GM19043 (cell line): ENCODE results near the gene LSAMP.
"Not testable (repeated sequence)": the region's sequence is repeated elsewhere in the genome, so short reads cannot be mapped to it uniquely, and the experiment has no call there.

Experiments
- ATAC-seq: cut with Tn5 transposase; IDR thresholded peaks from one replicate; pipeline ENCODE4 v1.9.1; 2021; ENCODE audit warnings: low read depth; ENCODE audit not compliant: unreplicated experiment

LSAMP gene

DNA sequence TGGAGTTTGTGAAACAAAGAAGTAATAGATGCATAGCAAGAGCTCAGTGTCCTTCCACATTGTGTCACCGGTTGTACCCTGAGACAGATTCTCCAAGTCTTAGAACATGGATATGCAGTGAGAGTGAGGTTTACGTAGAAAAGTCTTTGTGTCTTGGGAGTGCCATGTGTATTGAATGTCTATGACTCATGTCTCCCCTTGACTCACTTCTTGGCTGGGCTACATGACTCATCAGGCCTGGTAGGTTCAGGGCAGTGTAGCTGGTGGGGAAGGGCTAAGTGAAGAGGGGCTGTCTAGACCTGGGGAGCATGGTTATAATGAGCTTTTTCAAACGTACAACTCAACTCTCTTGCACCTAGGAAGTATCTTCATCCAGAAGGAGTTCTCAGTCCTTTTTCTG, 654.5 kb downstream of the LSAMP start:
- ATAC-seq = no peak

GRCh38 chr3:115789481-115789880, 655.8 kb downstream of the LSAMP start:
- no peak for ATAC-seq

GRCh38 chr3:115788921-115789470, 656.3 kb downstream of the LSAMP start:
- no peak for ATAC-seq

GRCh38 chr3:115787818-115788217, 657.5 kb downstream of the LSAMP start:
- no peak for ATAC-seq

GRCh38 chr3:115785782-115786181, 659.5 kb downstream of the LSAMP start:
- ATAC-seq = no peak

DNA sequence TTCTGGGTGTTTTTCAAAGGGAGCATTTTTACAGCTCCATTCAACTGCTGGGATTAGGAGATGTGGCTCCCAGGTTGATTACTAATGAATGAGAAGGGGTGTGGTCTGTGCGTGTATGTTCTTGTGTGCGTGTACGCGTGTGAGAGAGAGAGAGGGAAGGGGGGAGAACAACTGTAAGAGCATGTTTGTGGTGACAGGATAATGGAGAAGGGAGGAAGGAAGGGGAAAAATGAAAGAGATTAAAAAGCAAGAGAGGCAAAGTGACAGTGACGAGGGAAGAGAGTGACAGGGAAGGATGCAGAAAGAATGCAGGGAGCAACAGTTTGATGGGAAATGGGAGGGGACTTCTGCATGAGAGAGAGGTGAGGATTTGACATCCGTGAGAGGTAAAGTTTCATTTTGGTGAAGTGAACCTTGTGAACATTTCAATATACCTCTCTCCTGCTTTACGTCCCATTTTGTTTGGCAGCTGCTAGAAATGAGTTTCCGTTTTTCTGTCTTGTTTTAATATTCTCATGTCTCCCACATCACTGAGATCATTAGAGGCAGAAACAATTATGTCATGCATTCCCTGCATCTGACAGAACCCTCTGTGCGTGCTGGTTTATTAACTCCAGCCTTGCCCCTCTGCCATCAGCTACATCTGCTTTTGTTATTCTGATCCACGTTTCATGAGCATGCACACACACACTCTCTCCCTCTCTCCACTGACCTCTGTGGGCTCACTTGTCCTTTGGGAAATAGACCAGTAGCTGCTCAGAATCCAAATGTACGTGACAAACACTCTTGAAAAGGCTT, 660.3 kb downstream of the LSAMP start:
- ATAC-seq = no peak

- ATAC-seq = peak; percentile 88
These were observed 661.1 kb downstream of the LSAMP start for GRCh38 chr3:115783938-115784738.

DNA sequence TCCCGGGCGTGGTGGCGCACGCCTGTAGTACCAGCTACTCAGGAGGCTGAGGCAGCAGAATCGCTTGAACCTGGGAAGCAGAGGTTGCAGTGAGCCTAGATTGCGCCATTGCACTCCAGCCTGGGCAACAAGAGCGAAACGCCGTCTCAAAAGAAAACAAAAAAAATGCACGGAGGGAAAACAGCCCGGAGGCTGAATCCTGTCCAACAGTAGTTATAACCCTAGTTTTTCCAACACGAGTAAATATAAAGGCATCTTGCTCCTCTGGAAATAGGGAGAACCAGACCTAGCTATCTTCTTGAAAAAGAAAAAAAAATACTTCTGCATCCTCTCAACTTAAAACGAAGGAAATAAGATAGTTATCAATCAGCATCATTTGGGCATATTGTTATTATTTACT, 661.9 kb downstream of the LSAMP start:
- not testable (repeated sequence) for ATAC-seq

- ATAC-seq = no peak
These were observed 666.3 kb downstream of the LSAMP start for GRCh38 chr3:115779011-115779410.

GRCh38 chr3:115772951-115773350, 672.3 kb downstream of the LSAMP start:
- ATAC-seq = no peak

DNA sequence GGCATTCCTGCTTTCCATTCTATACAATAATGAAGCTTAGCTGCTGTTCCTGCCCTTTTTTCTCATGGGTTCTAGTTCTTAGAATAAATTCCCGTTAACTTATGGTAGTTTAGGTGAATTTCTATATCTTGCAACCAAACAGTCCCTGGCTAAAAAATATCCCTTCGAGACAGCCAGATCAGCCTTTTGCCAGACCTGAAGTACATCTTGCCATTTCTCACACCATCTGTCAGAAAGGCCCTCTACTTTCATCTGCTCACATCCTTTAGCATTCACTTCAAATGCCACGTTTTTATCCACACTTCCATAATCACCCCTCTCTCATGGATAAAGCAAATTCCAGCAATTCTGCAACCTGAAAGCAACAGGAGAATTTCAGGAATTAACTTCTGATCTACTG, 676.6 kb downstream of the LSAMP start:
- no peak for ATAC-seq

GRCh38 chr3:115766587-115767482, 678.5 kb downstream of the LSAMP start:
- ATAC-seq = no peak

GRCh38 chr3:115761927-115762305, 683.4 kb downstream of the LSAMP start:
- ATAC-seq = no peak

DNA sequence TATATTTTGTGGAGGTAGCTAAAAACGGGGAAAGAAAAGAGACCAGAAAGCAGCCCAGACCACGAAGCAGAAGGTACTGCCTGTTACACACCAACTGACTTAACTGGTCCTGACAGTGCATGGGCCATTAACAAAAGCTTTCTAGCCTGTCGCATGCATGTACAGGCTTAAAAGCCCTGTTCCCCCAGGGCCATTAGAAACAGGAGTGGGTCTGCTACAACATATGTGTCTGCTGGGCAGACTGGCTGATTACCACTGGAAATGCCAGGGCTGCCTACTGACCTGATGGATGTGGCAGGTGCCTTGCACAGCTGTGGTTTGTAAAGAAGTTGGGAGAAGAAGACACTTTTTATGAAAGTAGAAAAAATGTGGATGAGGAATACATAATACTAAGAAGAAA, 684.6 kb downstream of the LSAMP start:
- ATAC-seq = no peak

GRCh38 chr3:115758076-115758763, 687.1 kb downstream of the LSAMP start:
- no peak for ATAC-seq

- ATAC-seq = not testable (repeated sequence)
These were observed 692.3 kb downstream of the LSAMP start for GRCh38 chr3:115752978-115753377.
